ENCODE results near the gene SNW1.
"Not testable (repeated sequence)": the region's sequence is repeated elsewhere in the genome, so short reads cannot be mapped to it uniquely, and the experiment has no call there.

The SNW1 gene

DNA sequence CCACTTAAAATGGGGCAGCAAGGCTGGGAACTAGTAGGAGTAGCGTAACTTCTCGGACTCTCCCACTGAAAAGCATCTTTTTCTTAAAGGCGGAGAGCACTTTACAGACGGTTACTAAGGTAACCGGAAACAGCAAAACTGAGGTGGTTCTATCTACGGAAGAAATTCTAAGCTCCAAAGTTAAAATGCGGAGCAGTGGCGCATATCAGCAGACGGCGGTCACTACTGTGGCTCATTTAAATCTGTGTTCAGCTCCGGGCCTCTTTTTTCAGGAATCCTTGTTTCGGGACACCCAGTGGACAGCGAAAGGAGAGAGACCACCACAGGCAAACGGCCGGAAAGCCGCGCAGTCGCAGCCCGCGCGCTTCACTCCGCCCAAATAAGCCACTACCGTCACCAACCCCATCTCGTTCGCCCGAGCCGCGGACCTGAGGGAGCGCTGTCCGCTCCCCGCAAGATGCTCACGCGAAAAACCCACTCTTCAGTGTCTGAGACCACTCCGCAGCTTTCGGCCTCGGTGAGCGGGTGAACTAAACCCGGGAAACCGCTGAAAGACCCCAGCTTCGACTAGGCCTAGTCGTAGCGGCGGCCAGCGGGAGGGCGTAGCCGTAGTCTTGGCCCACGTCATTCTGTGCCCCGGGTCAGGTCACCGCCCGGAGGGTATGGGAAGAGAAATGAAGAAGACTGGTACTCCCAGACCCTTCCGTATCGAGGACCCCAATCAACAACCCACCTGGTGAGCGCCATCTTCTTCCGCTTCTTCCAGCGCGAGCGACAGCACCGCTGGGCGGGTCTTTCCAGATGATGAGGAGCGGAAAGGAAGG, at the start of gene SNW1:
TSS of gene SNW1 (minus strand) at position 776 of the 824 bp plus-strand sequence. CDS start at position 747, 29 bp downstream.
- no peaks in the 10 kb centered on the region for H3K9me3 Mint-ChIP-seq
- peak within 1 kb of the TSS; percentile 95 for H3K4me3 Mint-ChIP-seq
- peak within 1 kb of the TSS; percentile 93 for H3K27ac Mint-ChIP-seq (ENCODE audit: low read depth)
- peaks cover 27% of the 10 kb centered on the region for H3K36me3 Mint-ChIP-seq (ENCODE audit: insufficient read depth)
- DNase-seq (ENCODE audit: low spot score in 2 of 2) (peak; percentile 76 to 85), ATAC-seq (replicated peaks; ENCODE audit: extremely low read depth, poor library complexity, severe bottlenecking) (peak; percentile 85)
- H3K27me3 Mint-ChIP-seq = no peaks in the 10 kb centered on the region
- H3K4me1 Mint-ChIP-seq = peaks cover 27% of the 10 kb centered on the region

DNA sequence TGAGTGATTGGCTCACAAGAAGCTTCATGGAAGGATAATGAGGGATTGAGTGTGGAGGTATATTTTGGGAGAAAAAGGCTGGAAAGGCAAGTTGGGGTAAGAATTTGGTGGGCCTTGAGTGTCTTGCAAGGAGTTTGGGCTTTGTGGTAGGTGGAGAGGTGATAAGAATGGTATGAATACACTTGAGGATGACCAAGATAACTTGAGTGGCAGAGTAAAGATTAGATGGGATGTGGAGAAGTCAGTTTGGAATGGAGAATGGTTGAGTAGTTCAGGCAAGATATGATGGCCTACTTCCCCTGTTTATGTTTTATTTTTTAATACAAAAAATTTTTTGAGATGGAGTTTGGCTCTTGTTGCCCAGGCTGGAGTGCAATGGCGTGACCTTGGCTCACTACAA, 48.1 kb upstream of the SNW1 start:
- no peak overlapping the region for H3K4me3 Mint-ChIP-seq
- peaks cover 1% of the 10 kb centered on the region for H3K36me3 Mint-ChIP-seq (ENCODE audit: insufficient read depth)
- no peak overlapping the region for H3K27ac Mint-ChIP-seq (ENCODE audit: low read depth)
- ATAC-seq (replicated peaks; ENCODE audit: extremely low read depth, poor library complexity, severe bottlenecking) (no peak), DNase-seq (ENCODE audit: low spot score in 2 of 2) (no peak)
- no peaks in the 10 kb centered on the region for H3K4me1 Mint-ChIP-seq
- H3K9me3 Mint-ChIP-seq = no peaks in the 10 kb centered on the region
- no peaks in the 10 kb centered on the region for H3K27me3 Mint-ChIP-seq

DNA sequence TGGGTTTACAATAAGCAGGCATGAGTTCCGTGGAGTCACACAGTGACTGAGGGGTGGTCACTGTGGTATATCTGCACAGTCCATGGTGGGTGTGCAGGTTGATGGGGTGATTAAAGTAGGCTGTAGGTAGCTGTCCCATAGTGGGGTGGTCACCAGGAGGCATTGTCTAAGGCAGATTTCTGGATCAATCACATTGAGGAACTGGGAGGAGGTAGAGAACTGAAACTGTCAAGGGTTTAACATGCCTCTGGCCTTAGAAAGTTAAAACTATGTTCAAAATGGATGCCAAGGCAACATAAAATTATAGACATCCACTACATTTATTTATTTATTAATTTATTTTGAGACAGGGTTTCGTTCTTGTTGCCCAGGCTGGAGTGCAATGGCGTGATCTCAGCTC, 47.3 kb upstream of the SNW1 start:
- Mint-ChIP-seq H3K4me3 (no peak overlapping the region), H3K9me3 (no peaks in the 10 kb centered on the region)
- ATAC-seq (replicated peaks; ENCODE audit: extremely low read depth, poor library complexity, severe bottlenecking) = no peak

DNA sequence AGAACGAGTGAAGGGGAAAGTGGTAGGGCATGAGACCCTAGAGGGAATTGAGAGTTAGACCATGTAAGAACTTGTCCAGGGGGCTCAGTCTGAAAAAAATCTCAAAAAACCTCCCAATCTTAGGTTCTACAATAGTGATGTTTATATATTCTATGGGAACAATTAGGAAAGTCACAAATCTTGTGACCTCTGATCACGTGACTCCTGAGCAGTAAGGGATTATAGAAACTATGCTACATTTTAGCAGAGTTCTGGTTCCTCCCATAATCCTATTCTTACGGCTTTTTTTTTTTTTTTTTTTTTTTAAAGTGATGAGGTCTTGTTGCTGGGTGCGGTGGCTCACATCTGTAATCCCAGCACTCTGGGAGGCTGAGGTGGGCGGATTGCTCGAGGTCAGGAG, 44.8 kb upstream of the SNW1 start:
- no peaks in the 10 kb centered on the region for H3K4me1 Mint-ChIP-seq
- no peak for ATAC-seq (replicated peaks; ENCODE audit: extremely low read depth, poor library complexity, severe bottlenecking)
- no peak overlapping the region for H3K4me3 Mint-ChIP-seq
- no peaks in the 10 kb centered on the region for H3K27me3 Mint-ChIP-seq
- no peaks in the 10 kb centered on the region for H3K36me3 Mint-ChIP-seq (ENCODE audit: insufficient read depth)
- H3K27ac Mint-ChIP-seq (ENCODE audit: low read depth) = no peak overlapping the region
- DNase-seq (ENCODE audit: low spot score in 2 of 2) = no peak
- H3K9me3 Mint-ChIP-seq = no peaks in the 10 kb centered on the region

More for the DNA sequence above, 47.3 kb upstream of the SNW1 start:
- no peaks in the 10 kb centered on the region for H3K4me1 Mint-ChIP-seq
- no peaks in the 10 kb centered on the region for H3K27me3 Mint-ChIP-seq
- no peak overlapping the region for H3K27ac Mint-ChIP-seq (ENCODE audit: low read depth)
- no peaks in the 10 kb centered on the region for H3K36me3 Mint-ChIP-seq (ENCODE audit: insufficient read depth)
- no peak for DNase-seq (ENCODE audit: low spot score in 2 of 2)

DNA sequence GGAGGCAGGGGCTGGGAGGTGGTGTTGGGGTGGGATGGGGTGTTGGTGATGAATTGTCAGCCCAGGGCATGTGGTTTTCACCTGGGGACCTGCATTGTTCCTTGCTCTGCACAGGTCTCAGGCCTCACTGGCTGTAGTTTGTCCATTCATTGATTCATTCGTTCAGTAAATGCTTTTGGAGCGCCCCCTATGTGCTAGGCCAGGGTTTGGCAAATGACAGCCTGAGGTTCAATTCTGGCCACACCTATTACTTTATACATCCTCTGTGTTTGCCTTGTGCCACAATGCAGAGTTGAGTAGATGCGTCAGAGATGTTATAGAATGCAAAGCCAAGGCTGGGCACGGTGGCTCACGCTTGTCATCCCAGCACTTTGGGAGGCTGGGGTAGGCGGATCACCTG, 43.6 kb upstream of the SNW1 start:
- H3K9me3 Mint-ChIP-seq = no peaks in the 10 kb centered on the region
- no peak for ATAC-seq (replicated peaks; ENCODE audit: extremely low read depth, poor library complexity, severe bottlenecking)
- H3K4me1 Mint-ChIP-seq = peaks cover 5% of the 10 kb centered on the region
- no peak overlapping the region for H3K4me3 Mint-ChIP-seq
- no peak overlapping the region for H3K27ac Mint-ChIP-seq (ENCODE audit: low read depth)
- no peaks in the 10 kb centered on the region for H3K27me3 Mint-ChIP-seq
- peaks cover 5% of the 10 kb centered on the region for H3K36me3 Mint-ChIP-seq (ENCODE audit: insufficient read depth)
- DNase-seq (ENCODE audit: low spot score in 2 of 2) = no peak

DNA sequence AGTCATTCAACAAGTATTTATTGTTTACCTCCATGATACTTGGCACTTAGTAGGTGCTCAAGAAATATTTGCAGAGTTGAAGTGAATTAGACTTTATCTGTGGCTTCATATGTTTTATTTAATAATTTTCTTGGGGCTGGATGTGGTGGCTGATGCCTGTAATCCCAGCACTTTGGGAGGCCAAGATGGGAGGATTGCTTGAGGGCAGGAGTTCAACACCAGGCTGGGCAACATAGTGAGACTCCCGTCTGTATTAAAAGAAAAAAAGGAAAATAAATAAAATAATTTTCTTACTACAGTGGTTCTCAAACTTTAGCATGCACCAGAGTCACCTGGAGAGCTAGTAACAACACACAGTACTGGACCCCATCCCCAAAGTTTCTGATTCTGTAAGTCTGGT, 39.9 kb upstream of the SNW1 start:
- DNase-seq (ENCODE audit: low spot score in 2 of 2) (no peak), ATAC-seq (replicated peaks; ENCODE audit: extremely low read depth, poor library complexity, severe bottlenecking) (no peak)
- Mint-ChIP-seq H3K4me1 (peaks cover 5% of the 10 kb centered on the region), H3K4me3 (peak overlapping the region; percentile 85), H3K27me3 (no peaks in the 10 kb centered on the region), H3K9me3 (no peaks in the 10 kb centered on the region), H3K36me3 (ENCODE audit: insufficient read depth) (peaks cover 5% of the 10 kb centered on the region), H3K27ac (ENCODE audit: low read depth) (peak overlapping the region; percentile 57)

DNA sequence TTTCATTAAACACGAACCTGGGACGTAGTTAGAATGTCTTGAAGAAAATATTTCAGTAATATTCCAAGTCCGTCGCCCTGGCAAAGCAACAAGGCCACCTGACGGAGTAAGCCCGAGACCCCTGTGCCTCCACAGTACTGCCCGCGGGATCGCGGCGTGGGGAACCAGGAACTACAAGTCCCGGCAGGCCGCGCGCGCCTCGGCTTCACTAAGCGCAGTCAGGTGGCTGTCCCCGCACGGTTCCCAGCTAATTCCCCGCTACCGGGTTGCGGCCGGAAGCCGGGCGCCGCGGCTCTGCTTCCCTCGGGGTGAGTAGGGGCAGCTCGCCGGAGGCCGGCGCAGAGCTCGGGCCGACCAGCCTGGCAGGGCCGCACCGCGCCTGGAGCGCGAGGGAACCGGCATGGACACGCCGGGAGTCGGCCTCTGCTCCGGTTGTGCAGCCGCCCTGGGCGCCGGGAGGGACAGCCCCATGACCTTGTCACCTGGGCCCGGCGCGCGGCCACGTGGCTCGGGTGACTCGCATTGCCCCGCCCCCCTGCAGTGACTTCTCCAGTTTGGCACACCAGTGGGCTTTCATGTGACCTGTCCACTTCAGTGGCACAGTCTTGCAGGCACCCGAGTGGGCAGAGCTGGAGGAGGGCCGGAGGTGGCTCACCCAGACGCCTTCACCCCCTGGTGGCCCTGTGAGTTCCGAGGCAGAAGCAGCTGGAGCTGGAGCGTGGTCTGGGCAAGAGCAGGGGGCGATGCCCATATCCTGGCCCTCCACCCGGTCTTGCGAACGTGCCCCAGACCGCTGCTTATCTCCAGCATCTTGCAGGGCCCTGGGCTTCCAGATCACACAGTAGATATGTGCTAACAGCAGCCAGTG, 39.1 kb upstream of the SNW1 start, which contains the start of gene ADCK1:
TSS of gene ADCK1 (plus strand) at position 247 of the 868 bp plus-strand sequence. CDS start 18,870 bp downstream, outside the sequence.
- Mint-ChIP-seq H3K36me3 (ENCODE audit: insufficient read depth) (peaks cover 5% of the 10 kb centered on the region), H3K4me3 (peak within 1 kb of the TSS; percentile 85), H3K4me1 (peaks cover 5% of the 10 kb centered on the region), H3K9me3 (no peaks in the 10 kb centered on the region), H3K27ac (ENCODE audit: low read depth) (peak within 1 kb of the TSS; percentile 57), H3K27me3 (no peaks in the 10 kb centered on the region)
- ATAC-seq (replicated peaks; ENCODE audit: extremely low read depth, poor library complexity, severe bottlenecking) = peak; percentile 90
- peak; percentile 66 for DNase-seq (ENCODE audit: low spot score in 2 of 2)

DNA sequence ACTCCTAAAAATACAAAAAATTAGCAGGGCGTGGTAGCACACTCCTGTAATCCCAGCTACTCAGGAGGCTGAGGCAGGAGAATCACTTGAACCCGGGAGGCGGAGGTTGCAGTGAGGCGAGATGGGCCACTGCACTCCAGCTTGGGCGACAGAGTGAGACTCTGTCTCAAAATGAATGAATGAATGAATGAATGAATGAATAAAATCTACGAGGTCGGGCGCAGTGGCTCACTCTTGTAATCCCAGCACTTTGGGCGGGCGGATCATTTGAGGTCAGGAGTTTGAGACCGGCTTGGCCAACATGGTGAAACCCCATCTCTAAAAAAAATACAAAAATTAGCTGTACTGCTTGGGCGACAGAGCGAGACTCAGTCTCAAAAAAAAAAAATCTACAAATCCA, 38.5 kb upstream of the SNW1 start:
- H3K27me3 Mint-ChIP-seq; H3K9me3 Mint-ChIP-seq; H3K4me1 Mint-ChIP-seq; H3K36me3 Mint-ChIP-seq (ENCODE audit: insufficient read depth); ATAC-seq (replicated peaks; ENCODE audit: extremely low read depth, poor library complexity, severe bottlenecking); DNase-seq (ENCODE audit: low spot score in 2 of 2); H3K27ac Mint-ChIP-seq (ENCODE audit: low read depth): not testable (repeated sequence)
- peak overlapping the region; percentile 85 for H3K4me3 Mint-ChIP-seq

DNA sequence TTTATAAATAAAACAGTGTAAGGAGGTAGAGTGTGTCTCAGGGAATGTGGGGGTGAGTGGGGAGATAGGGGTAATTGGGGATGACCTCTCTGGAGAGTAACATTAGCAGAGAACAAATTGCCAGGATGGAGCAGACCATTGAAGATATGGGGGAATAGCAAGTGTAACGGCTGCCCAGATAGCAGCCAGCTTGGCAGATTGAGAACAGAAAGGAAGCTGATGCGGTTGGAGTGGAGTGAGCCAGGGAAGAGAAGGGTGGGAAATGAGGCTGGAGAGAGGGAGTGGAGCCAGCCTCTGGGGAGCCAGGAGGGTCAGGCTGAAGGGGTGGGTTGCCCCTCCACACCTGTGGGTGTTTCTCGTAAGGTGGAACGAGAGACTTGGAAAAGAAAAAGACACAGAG, 33.4 kb upstream of the SNW1 start:
- DNase-seq (ENCODE audit: low spot score in 2 of 2) = no peak
- H3K27ac Mint-ChIP-seq (ENCODE audit: low read depth) = no peak overlapping the region

DNA sequence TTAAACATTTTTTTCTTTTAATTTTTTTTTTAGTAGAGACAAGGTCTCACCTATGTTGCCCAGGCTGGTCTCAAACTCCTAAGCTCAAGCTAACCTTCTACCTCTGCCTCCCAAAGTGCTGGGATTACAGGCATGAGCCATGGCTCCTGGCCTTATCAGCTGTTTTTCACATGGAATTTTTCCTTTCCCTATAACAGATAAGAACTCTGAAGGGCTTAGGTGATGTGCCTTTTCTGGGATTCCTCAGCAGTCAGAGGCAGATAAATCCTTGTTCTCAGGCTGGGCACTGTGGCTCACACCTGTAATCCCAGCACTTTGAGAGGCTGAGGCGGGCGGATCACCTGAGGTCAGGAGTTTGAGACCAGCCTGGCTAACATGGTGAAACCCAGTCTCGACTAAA, 32.3 kb upstream of the SNW1 start:
- H3K27ac Mint-ChIP-seq (ENCODE audit: low read depth); H3K4me3 Mint-ChIP-seq; H3K4me1 Mint-ChIP-seq; H3K9me3 Mint-ChIP-seq; ATAC-seq (replicated peaks; ENCODE audit: extremely low read depth, poor library complexity, severe bottlenecking); DNase-seq (ENCODE audit: low spot score in 2 of 2); H3K36me3 Mint-ChIP-seq (ENCODE audit: insufficient read depth): not testable (repeated sequence)
- H3K27me3 Mint-ChIP-seq = peaks cover 29% of the 10 kb centered on the region

More for the DNA sequence above, 33.4 kb upstream of the SNW1 start:
- H3K4me3 Mint-ChIP-seq = no peak overlapping the region
- no peaks in the 10 kb centered on the region for H3K9me3 Mint-ChIP-seq
- H3K27me3 Mint-ChIP-seq = peaks cover 24% of the 10 kb centered on the region
- no peaks in the 10 kb centered on the region for H3K36me3 Mint-ChIP-seq (ENCODE audit: insufficient read depth)
- no peak for ATAC-seq (replicated peaks; ENCODE audit: extremely low read depth, poor library complexity, severe bottlenecking)
- no peaks in the 10 kb centered on the region for H3K4me1 Mint-ChIP-seq

DNA sequence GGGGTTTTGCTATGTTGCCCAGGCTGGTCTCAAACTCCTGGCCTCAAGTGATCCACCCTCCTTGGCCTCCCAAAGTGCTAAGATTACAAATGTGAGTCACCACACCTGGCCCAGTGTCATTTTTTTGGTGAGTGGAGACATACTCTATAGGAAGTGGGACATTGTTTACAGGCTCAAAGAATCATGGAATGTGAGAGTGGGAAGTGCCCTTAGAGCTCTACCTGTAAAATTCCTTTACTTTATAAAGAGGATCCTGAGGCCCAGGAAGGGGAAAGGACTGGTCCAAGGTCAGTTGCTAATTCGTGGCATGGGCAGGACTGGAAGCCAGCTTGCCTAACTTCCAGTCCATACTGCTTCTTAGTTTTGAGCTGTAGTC, 30.3 kb upstream of the SNW1 start:
- Mint-ChIP-seq H3K27ac (ENCODE audit: low read depth) (no peak overlapping the region), H3K4me1 (no peaks in the 10 kb centered on the region), H3K9me3 (no peaks in the 10 kb centered on the region), H3K36me3 (ENCODE audit: insufficient read depth) (no peaks in the 10 kb centered on the region), H3K4me3 (no peak overlapping the region), H3K27me3 (peaks cover 34% of the 10 kb centered on the region)
- DNase-seq (ENCODE audit: low spot score in 2 of 2) (no peak), ATAC-seq (replicated peaks; ENCODE audit: extremely low read depth, poor library complexity, severe bottlenecking) (no peak)

DNA sequence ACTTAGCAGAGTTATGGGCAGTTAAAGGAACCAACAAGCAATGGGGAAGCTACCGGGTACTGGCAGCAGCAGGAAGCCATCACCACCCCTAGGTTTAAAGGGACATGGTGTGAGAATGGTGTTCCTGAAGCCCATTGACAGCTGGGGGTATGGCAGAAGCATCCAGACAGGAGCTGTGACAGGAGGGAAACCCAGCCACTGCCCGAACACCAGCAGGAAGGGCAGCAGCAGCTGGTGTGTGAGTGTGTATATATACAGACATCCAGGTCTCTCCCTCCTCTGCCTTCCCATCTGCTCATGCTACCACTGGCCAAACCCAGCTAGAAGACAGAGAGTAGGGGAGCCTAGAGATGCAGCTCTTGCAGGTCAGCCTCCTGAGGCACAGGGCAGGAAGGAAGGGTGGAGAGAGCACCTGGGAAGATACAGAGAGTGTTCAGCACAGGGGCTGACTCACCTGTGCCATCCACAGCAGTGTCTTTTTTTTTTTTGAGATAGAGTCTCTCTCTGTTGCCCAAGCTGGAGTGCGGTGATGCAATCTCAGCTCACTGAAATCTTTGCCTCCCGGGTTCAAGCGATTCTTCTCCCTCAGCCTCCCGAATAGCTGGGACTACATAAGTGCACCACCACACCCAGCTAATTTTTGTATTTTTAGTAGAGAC, 29.7 kb upstream of the SNW1 start:
- ATAC-seq (replicated peaks; ENCODE audit: extremely low read depth, poor library complexity, severe bottlenecking) = no peak
- no peak overlapping the region for H3K27ac Mint-ChIP-seq (ENCODE audit: low read depth)
- no peaks in the 10 kb centered on the region for H3K9me3 Mint-ChIP-seq
- H3K27me3 Mint-ChIP-seq = peaks cover 34% of the 10 kb centered on the region
- H3K4me3 Mint-ChIP-seq = no peak overlapping the region
- H3K36me3 Mint-ChIP-seq (ENCODE audit: insufficient read depth) = no peaks in the 10 kb centered on the region
- DNase-seq (ENCODE audit: low spot score in 2 of 2) = no peak
- no peaks in the 10 kb centered on the region for H3K4me1 Mint-ChIP-seq
